Measurements from ENCODE around the gene KLHL29.

KLHL29 gene

DNA sequence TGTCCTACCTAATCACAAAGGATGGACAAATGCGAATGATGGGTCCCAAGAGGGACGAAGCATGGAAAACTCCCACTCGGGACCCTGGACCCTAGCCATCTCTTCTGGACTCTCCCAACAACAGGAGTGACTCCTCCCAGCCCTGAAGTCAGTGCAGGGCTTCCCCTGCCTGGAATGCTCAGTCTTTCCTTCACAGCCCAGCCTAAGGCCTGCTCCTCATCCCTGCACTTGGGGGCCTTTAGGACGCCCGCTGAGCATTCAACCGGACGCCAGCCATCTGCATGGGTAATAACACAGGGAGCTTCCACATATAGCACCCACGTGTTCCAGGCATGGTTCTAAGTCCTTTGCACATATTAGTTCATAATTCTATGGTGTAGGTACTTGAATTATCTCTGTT lies 237.5 kb downstream of the KLHL29 start:
- no peak for DNase-seq

DNA sequence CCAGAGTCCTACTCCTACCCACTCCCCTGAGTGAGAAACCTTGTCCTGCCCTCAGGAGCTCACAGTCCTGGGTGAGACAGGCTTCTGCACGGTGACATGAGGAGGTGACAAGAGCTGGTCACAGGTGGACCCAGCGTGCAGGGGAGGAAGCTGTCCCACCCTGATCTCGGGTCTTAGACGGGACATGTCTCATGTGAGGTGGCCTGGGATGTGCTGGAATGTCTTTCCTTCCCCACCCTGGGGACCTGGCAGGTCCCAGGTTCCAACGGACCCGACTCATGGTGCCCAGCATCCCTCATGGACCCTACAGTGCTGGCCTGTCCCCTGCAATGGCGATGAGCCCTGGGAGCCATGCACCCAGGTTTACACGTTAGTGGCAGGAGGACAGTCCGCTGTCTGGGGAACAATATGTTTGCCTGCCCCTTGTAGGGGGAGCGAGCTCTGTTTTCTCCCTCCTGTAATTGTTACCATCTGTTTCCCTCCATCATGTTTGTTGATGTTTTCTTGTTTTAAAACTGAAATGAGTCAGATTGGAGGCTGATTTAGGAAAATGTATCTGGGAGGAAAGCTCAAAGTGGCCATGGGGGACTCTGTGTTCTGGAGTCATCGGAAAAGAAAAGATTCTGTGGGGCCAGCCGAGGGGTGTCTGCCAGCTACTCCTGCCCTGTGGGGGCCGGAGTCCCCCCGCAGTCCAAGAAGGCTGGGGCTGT lies 238.1 kb downstream of the KLHL29 start:
- no peak for DNase-seq

- DNase-seq, result no peak
These were observed 239.4 kb downstream of the KLHL29 start for GRCh38 chr2:23624378-23624777.

DNA sequence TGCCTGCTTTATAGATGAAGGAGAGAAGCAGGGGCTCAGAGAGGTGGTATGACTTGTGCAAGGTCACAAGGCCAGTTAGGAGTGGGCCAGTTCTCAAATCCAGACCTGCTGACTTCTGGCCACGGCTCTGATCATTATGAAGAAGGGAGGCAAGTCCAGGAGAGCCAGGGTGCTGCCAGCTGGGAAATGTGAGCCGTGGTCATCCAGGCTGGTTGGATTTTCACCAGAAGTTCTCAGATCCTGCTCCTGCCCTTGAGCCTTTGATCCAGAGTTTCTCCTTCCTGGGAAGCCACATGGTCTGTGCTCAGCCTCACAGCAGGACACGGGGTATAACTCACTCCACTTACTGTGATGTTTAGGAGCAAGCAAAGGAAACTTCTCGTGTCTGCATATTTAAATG lies 239.9 kb downstream of the KLHL29 start:
- DNase-seq, result no peak

GRCh38 chr2:23625726-23626125 lies 240.7 kb downstream of the KLHL29 start:
- DNase-seq, result no peak

GRCh38 chr2:23626701-23627230 lies 241.8 kb downstream of the KLHL29 start:
- DNase-seq, result no peak

DNA sequence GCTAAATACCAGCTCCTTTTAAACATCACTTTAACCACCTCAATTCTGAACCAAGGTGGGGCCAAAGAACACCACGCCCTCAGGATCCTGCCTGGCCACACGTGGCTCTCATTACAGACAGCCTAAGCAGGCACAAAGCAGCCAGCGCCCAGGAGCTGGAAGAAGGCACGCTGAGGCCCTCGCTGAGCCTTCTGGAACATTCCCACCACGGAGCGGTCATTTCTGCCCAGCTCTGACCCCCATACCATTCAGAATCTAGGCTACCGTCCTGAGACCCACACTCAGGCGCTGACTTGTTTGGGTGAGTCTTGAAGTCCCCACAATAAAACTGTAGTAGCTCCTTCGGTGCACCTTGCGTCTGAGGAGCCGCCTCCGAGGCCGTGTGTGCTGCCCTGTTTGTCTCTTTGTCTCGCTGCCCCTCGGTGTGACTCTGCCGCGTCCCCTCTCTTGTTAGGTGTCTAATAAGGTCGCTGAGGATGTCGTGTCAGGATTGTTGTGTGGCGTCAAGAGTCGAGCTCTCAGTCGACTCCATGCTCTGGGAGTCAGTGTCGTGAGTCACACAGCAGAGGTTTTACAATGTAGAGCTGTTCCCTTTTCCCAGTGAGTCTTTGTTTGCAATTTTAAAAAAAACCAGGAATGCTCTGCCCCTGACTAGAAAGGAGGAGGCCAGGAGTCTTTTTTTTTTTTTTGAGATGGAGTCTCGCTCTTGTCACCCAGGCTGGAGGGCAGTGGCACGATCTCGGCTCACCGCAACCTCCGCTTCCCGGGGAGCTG lies 242.4 kb downstream of the KLHL29 start:
- no peak for DNase-seq

DNA sequence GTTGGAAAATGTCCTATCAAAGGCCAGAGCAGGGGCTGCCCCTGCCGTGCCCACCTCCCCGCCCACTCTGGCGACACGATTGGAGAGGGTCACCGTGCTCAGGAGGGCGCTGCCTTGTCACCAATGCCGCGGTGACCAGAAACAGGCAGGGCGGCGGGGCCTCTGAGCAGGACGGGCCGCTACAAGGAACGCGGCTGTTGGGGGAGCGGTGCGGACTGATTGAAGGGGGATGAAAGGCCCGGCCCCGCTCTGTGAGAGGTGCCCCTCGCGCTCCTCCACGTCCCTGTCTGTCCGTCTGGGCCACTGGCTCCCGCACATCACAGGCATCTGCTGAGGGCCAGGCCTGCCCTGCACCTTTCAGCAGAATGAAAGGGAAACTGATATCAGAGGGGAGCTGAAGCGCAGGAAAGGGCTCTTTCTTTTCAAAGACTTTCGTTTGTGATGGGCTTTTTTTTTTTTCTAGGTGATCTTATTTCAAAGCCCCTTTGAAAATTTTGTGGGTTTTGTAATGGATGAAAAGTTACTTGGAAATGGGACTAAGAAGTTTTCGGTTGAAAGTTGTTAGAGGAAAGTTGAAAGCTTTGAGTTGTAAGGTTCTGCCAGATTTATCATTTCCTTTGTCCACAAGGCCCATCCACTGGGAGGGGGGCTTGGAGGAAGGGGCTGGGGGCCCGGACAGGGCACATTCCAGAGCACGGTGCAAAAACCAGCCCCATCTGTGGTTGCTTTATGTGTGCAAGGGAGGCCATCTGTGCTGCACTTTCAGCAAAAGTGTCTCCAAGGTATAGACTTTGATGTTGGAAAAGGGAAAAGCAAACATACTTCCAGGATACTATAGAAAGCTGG lies 244.2 kb downstream of the KLHL29 start:
- no peak for DNase-seq

DNA sequence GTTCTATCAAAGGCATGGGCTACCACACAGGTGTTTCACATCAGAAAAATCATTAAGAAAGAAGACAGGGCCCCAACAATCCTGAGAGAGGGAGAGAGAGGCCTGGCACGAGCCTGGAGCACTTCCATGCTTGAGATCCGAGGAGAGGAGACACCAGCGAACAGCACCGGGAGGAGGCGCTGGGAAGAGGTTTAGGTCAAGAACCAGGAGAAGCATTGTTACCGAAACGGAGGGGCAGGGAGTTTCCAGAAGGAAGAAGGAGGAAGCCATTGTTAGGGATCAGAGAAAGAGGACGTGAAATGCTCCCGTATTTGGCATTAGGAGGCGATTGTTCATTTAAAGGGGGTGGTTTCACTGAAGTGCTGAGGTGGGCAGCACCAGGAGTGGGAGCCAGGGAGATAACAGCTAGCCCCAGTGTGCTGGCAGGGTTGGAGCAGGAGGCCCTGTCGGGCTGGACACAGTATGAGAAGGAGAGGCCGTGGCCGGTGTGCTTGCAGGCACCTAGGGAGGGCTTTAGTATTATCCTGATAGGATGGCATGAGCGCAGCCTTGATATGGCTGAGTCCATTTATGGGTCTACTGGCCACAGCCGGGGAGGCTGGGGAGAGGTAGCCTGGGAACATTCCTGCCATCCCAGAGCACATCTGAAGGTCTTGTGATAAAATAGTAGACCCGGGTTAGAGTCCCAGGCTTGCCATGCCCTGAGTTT lies 244.9 kb downstream of the KLHL29 start:
- DNase-seq, result no peak

DNA sequence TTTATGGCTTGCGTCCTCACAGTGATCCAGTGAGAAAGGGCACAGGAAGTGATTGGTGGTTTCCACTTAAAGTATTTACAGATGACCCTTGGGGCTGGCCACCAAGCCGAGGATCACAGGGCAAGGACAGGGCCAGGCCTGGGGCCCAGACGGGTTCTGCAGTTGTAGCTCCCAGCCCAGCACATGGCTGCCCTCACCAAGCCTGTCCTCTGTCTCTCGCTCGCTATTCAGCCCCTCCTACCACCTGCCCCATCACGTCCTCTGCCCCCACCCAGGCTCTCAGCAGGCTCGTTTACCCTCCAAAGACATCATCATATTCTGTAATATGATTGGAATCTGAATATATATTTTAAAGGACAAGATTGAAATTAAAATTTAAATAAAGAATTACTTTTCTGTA lies 246.0 kb downstream of the KLHL29 start:
- no peak for DNase-seq

DNA sequence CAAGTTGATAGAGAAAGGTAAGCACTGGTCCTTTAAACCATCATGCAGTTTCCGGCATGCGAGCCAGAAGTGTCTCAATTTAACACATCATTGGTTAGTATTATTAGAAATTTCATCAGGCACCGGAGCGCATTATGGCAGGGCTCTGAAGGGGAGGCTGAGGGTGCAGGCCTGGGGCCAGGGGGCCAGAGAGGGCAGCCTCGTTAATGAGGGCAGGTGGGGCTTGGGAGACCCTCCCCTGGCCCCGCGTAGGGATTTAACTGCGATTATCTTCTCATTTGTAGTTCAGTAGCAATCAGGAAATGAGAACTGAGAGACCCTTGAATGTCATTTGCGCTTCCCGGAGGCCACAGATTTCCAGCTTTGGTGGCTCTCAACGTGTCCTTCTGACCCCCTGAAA lies 246.4 kb downstream of the KLHL29 start:
- DNase-seq, result no peak

- DNase-seq, result no peak
These were observed 247.4 kb downstream of the KLHL29 start for GRCh38 chr2:23632386-23632785.

DNA sequence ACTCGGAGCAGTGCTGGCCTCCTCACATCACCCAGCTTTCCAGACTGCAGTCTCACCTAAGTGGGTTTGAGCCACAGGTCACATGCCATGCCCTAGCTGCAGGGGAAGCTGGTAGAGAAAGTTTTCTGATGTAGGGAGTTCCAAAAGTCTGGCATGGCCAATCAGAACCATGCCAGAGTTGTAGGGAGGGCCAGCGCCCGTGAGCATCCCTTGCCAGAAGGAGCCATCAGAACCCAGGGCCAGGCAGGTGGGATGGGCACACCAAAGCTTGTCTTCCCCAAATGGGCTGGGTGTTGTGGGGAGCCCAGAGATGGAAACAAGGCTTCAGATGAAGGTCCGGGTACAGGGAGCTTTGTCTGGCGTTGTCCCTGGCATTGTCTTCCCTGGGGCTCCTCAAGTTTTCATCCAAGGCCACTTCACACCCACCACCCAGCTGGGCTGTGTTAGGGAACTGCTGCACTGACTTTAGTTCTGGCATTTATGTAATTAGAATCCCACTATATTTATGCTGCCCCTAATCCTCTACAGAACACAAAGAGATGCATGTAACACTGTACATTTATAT lies 247.9 kb downstream of the KLHL29 start:
- DNase-seq, result no peak

GRCh38 chr2:23633966-23634365 lies 249.0 kb downstream of the KLHL29 start:
- no peak for DNase-seq

GRCh38 chr2:23635442-23636340 lies 250.7 kb downstream of the KLHL29 start:
- no peak for DNase-seq

- DNase-seq, result no peak
These were observed 251.4 kb downstream of the KLHL29 start for GRCh38 chr2:23636426-23636825.

DNA sequence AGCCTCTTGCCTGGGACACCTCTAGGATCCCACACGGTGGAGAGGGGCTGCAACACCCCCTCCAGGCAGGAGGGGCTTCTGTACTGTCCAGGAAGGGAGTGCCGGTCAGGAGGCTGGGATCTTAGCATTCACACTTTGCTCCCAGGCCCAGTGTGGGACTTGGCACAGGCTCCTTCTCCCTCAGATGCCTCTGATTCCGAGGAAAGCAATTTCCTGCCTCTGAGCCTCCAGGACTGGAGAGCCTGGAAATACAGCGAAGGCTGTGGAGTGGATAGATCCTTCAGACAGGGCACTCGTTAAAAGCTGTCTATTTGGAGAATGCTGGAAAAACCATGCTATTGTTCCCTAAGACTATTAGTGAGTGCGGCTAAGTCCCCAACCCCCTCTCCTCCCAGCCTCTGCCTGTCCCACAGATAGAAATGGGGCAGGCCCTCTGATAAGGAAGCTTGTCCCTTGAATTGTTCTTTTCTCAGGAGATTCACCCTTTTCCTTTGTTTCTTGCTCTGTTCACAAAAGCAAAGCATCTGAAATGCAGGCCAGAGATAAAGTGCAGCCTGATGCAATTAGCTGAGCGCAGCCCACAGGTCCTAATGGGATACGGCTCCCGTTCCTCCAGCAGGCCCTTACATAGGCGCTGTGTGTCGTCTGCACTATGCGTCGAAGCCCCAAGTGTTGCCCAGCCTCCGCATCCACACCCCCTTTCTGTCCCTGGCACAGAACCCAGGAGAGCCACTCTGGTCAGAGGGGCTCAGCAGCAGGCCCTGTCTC lies 252.2 kb downstream of the KLHL29 start:
- DNase-seq, result no peak

DNA sequence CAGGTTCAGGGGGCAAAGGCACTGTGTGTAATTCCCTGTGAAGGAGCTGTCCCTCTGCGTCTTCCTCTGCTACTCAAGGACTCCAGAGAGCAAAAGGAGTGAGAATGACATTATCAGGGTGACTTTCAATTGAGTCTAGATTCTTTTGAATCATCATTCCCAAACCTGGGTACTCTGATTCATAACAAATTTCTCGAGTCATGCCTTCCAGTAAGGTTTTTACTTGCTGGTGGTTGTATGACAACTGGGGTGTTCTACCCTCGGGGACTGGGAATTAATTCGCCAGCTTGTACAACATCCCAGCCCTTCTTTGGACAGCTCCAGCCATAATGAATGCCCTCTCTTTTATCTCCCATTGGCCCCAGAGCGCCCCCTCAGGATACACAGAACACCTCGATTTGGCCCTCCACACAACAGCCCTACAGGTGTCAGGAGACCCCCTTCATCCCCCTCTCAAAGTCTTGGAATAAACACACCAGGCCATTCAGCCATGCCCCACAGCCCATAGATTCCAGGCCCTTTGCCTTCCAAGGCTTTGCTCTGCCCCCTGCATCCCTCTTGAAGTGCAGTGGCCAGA lies 254.5 kb downstream of the KLHL29 start:
- DNase-seq, result no peak

DNA sequence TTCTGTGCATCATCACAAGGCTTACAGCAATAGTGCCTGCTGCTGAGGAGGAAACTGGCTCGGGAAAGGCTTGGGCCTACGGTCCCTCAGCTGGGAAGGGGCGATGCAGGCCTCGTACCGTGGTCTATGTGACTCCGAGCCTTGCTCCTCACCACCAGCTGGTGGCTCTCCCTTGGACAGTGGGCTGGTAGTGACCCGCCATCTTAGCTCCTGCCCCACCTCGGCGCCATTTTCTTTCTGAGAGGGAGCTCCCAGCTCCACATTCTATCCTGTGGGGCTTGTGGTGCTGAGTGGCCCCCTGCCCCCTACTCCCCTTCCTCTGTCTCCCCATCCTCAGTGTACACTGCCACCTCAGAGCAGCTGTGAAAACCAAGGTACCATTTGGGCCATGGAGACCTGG lies 255.7 kb downstream of the KLHL29 start:
- DNase-seq, result no peak

DNA sequence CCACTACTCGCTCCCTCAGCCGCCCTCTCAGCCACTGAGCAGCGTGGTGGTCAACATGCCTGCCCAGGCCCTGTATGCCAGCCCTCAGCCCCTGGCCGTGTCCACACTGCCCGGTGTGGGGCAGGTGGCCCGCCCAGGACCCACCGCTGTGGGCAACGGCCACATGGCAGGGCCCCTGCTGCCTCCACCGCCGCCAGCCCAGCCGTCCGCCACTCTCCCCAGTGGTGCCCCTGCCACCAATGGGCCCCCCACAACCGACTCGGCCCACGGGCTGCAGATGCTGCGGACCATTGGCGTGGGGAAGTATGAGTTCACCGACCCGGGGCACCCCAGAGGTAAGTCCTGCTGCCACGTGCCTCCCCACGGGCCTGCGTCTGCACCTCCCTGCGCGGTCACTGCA lies 257.5 kb downstream of the KLHL29 start:
- no peak for DNase-seq

Measured in NCI-H187 treated with DMSO at 0.1 percent for 48 hours (cell line).